Neural cell (in vitro differentiated cells): ENCODE results near the gene GNAL. TPM values are rescaled to one million over a fixed set of nuclear protein-coding genes. Genes with fewer than 3 reads are reported as not detected.

Source experiments
- H2AFZ ChIP-seq: fragments of 200-600, 300-800 bp; sonication (generic), shearing (Covaris generic); 2 replicates; pipeline ENCODE4 v1.6.0; 2014; ENCODE audit warnings: low read depth, mild to moderate bottlenecking, antibody characterized with exemption, low read length, moderate library complexity
- H3F3A ChIP-seq: fragments of 200-600 bp; shearing (Covaris generic); 2 replicates; pipeline ENCODE4 v1.6.1; 2016; ENCODE audit warnings: mild to moderate bottlenecking, moderate library complexity, mixed read lengths, antibody characterized with exemption, low read length; ENCODE audit not compliant: insufficient read depth, poor library complexity, severe bottlenecking
- H3K27ac ChIP-seq: fragments of 200-600, 300-800 bp; sonication (generic), shearing (Covaris generic); 2 replicates; pipeline ENCODE4 v1.5.1; 2014; ENCODE audit warnings: mild to moderate bottlenecking, low read length, moderate library complexity
- H3K27me3 ChIP-seq: fragments of 300-800, 200-600 bp; sonication (generic), shearing (Covaris generic); 2 replicates; pipeline ENCODE4 v1.6.0; 2014; ENCODE audit warnings: mild to moderate bottlenecking, low read depth, low read length, moderate library complexity; ENCODE audit not compliant: insufficient read depth
- H3K36me3 ChIP-seq: fragments of 300-800, 200-600 bp; sonication (generic), shearing (Covaris generic); 2 replicates; pipeline ENCODE4 v1.5.1; 2014; ENCODE audit warnings: mild to moderate bottlenecking, antibody characterized with exemption, low read length, moderate library complexity; ENCODE audit not compliant: insufficient read depth
- H3K4me2 ChIP-seq: fragments of 300-800, 200-600 bp; sonication (generic), shearing (Covaris generic); 2 replicates; pipeline ENCODE4 v1.6.0; 2014; ENCODE audit warnings: mild to moderate bottlenecking, low read length
- H3K4me3 ChIP-seq: fragments of 300-800, 200-600 bp; sonication (generic), shearing (Covaris generic); 2 replicates; pipeline ENCODE4 v1.5.1; 2014; ENCODE audit warnings: mild to moderate bottlenecking, low read length, moderate library complexity
- H3K79me2 ChIP-seq: fragments of 200-600 bp; shearing (Covaris generic); replicated peaks from 2 replicates; pipeline ENCODE4 v1.6.0; 2014; ENCODE audit warnings: mild to moderate bottlenecking, low read length, moderate library complexity; ENCODE audit not compliant: insufficient read depth
- H3K9ac ChIP-seq: fragments of 300-800, 200-600 bp; sonication (generic), shearing (Covaris generic); 2 replicates; pipeline ENCODE4 v1.6.1; 2016; ENCODE audit warnings: mild to moderate bottlenecking, low read length, mixed read lengths
- H3K9me2 ChIP-seq: fragments of 200-600 bp; shearing (Covaris generic); 2 replicates; pipeline ENCODE4 v1.6.1; 2016; ENCODE audit warnings: mild to moderate bottlenecking, low read length, mixed read lengths; ENCODE audit not compliant: insufficient read depth
- H3K9me3 ChIP-seq: fragments of 200-600, 300-800 bp; sonication (generic), shearing (Covaris generic); 2 replicates; pipeline ENCODE4 v1.6.1; 2016; ENCODE audit warnings: mild to moderate bottlenecking, mixed run types, low read length, moderate library complexity, mixed read lengths
- H4K20me1 ChIP-seq: fragments of 200-600 bp; shearing (Covaris generic); 2 replicates; pipeline ENCODE4 v1.6.1; 2016; ENCODE audit warnings: mild to moderate bottlenecking, mixed run types; ENCODE audit not compliant: insufficient read depth
- EP300 ChIP-seq: fragments of 450-650 bp; conservative IDR thresholded peaks from 2 replicates; pipeline ENCODE4 v1.6.1; 2014; ENCODE audit warnings: antibody characterized with exemption, mild to moderate bottlenecking, moderate library complexity; ENCODE audit not compliant: poor library complexity, severe bottlenecking
- EZH2 ChIP-seq: fragments of 200-600, 300-800 bp; shearing (Covaris generic), sonication (generic); IDR thresholded peaks from 2 replicates; pipeline ENCODE4 v1.6.1; 2014; ENCODE audit warnings: antibody characterized with exemption, low read length, borderline replicate concordance, mild to moderate bottlenecking; ENCODE audit not compliant: insufficient read depth, poor library complexity, severe bottlenecking
- MXI1 ChIP-seq: fragments of 450-650 bp; conservative IDR thresholded peaks from 2 replicates; pipeline ENCODE4 v1.6.1; 2014; ENCODE audit warnings: antibody characterized with exemption, mild to moderate bottlenecking; ENCODE audit not compliant: poor library complexity, severe bottlenecking
- POLR2AphosphoS5 ChIP-seq: IDR thresholded peaks from 2 replicates; pipeline ENCODE4 v1.6.1; 2012
- RAD21 ChIP-seq: fragments of 450-650 bp; conservative IDR thresholded peaks from 2 replicates; pipeline ENCODE4 v1.6.1; 2014; ENCODE audit warnings: antibody characterized with exemption, mild to moderate bottlenecking, moderate library complexity
- SMC3 ChIP-seq: fragments of 450-650 bp; conservative IDR thresholded peaks from 2 replicates; pipeline ENCODE4 v1.6.1; 2014; ENCODE audit warnings: antibody characterized with exemption, mild to moderate bottlenecking, moderate library complexity; ENCODE audit not compliant: poor library complexity
- TAF1 ChIP-seq: IDR thresholded peaks from 2 replicates; pipeline ENCODE4 v1.6.1; 2012; ENCODE audit warnings: low read depth
- polyA plus RNA-seq: library from polyadenylated mRNA; depleted of rRNA; stranded (reverse); fragments of >200 nt; gene quantifications from 2 replicates; pipeline ENCODE4 v1.2.3, GENCODE V29; 2014
- TF ChIP-seq, protein P1 (sequence below): IDR thresholded peaks from 2 replicates; pipeline ENCODE4 v1.6.1; 2012; ENCODE audit warnings: borderline replicate concordance
- TF ChIP-seq, protein P2 (sequence below): fragments of 450-650 bp; IDR thresholded peaks from 2 replicates; pipeline ENCODE4 v1.5.1; 2014; ENCODE audit warnings: antibody characterized with exemption, mild to moderate bottlenecking, moderate library complexity; ENCODE audit not compliant: poor library complexity, severe bottlenecking

GNAL gene
- polyA plus RNA-seq, 1 donor from 2014 or later: 16.7 TPM

DNA sequence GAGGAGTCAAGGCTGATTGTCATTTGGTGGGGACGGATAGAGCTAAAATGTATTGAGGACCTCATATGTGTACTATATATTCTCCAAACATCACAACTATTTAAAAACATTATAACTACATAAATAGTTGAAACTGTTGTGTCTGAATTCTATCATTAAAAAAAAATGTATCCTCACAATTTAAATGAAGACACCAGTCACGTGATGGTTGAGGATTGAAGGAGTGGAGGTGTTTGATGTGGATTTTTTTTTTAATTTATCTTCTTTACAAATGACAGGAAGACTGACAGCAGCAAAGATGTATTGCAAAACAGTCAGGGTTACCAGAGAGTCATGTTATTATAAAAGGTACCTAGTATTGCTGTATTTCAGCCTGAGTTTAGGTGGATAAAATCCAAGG is 30.0 kb downstream of the GNAL start:
- H3K79me2 ChIP-seq: no peaks in the 10 kb centered on the region
- H4K20me1 ChIP-seq: no peaks in the 10 kb centered on the region
- peak overlapping the region; percentile 42 for H3K4me3 ChIP-seq
- H3K9me3 ChIP-seq: no peaks in the 10 kb centered on the region
- H3K27me3 ChIP-seq: no peaks in the 10 kb centered on the region
- H3F3A ChIP-seq: no peaks in the 10 kb centered on the region
- H3K9me2 ChIP-seq: no peaks in the 10 kb centered on the region
- no peak overlapping the region for H3K9ac ChIP-seq
- no peaks in the 10 kb centered on the region for H3K36me3 ChIP-seq
- no peak for TF ChIP-seq TAF1
- peak; percentile 49 for TF ChIP-seq EP300
- peak overlapping the region; percentile 29 for H3K27ac ChIP-seq
- no peak overlapping the region for H3K4me2 ChIP-seq
- no peak overlapping the region for H2AFZ ChIP-seq

DNA sequence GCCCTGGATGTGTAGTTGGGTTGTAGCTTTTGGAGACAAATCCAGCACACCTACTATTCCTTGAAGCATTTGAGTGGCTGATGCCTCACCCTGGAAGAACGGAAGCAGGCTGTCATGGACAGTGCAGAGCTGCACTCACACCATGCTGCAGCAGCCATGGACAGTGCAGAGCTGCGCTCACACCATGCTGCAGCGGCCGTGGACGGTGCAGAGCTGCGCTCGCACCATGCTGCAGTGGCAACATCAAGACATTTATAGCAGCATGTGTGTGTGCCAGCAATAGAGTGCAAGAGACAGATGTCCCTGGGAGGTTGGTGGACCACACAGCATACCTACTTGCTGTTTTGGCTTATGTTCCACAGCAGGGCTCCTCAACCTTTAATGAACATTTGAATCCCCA is 30.6 kb downstream of the GNAL start:
- TF ChIP-seq EP300 (no peak), RAD21 (no peak), TAF1 (no peak), POLR2AphosphoS5 (no peak)
- TF ChIP-seq, protein P1, sequence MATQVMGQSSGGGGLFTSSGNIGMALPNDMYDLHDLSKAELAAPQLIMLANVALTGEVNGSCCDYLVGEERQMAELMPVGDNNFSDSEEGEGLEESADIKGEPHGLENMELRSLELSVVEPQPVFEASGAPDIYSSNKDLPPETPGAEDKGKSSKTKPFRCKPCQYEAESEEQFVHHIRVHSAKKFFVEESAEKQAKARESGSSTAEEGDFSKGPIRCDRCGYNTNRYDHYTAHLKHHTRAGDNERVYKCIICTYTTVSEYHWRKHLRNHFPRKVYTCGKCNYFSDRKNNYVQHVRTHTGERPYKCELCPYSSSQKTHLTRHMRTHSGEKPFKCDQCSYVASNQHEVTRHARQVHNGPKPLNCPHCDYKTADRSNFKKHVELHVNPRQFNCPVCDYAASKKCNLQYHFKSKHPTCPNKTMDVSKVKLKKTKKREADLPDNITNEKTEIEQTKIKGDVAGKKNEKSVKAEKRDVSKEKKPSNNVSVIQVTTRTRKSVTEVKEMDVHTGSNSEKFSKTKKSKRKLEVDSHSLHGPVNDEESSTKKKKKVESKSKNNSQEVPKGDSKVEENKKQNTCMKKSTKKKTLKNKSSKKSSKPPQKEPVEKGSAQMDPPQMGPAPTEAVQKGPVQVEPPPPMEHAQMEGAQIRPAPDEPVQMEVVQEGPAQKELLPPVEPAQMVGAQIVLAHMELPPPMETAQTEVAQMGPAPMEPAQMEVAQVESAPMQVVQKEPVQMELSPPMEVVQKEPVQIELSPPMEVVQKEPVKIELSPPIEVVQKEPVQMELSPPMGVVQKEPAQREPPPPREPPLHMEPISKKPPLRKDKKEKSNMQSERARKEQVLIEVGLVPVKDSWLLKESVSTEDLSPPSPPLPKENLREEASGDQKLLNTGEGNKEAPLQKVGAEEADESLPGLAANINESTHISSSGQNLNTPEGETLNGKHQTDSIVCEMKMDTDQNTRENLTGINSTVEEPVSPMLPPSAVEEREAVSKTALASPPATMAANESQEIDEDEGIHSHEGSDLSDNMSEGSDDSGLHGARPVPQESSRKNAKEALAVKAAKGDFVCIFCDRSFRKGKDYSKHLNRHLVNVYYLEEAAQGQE: no peak
- Histone ChIP-seq H3K27ac (peak overlapping the region; percentile 29), H3K27me3 (no peaks in the 10 kb centered on the region), H3K79me2 (no peaks in the 10 kb centered on the region), H3K9ac (no peak overlapping the region), H4K20me1 (no peaks in the 10 kb centered on the region), H3F3A (no peaks in the 10 kb centered on the region), H3K9me3 (no peaks in the 10 kb centered on the region), H3K4me3 (peak overlapping the region; percentile 42), H2AFZ (no peak overlapping the region), H3K4me2 (no peak overlapping the region), H3K36me3 (no peaks in the 10 kb centered on the region), H3K9me2 (no peaks in the 10 kb centered on the region)

DNA sequence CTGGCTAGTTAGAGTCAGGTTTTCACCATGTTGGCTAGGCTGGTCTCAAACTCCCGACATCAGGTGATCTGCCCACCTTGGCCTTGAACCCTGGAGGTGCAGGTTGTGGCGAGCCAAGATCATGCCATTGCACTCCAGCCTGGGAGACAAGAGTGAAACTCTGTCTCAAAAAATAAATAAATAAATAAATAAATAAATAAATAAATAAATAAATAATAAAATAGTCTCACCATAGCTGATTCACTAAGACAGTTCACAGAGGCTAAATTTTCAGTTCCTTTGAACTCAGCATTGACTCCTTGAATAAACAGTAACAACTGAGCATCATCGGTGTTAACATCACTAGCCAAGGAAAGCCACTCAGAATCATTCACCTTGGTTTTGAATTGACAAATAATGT is 32.7 kb downstream of the GNAL start:
- H3K27me3 ChIP-seq: no peaks in the 10 kb centered on the region
- no peak overlapping the region for H3K27ac ChIP-seq

More for the DNA sequence above, 32.7 kb downstream of the GNAL start:
- no peaks in the 10 kb centered on the region for H3K36me3 ChIP-seq
- no peaks in the 10 kb centered on the region for H3F3A ChIP-seq
- H4K20me1 ChIP-seq: no peaks in the 10 kb centered on the region
- H3K9me2 ChIP-seq: no peaks in the 10 kb centered on the region
- H3K9ac ChIP-seq: no peak overlapping the region
- no peak overlapping the region for H2AFZ ChIP-seq
- H3K79me2 ChIP-seq: no peaks in the 10 kb centered on the region
- no peaks in the 10 kb centered on the region for H3K9me3 ChIP-seq
- H3K4me3 ChIP-seq: no peak overlapping the region
- H3K4me2 ChIP-seq: no peak overlapping the region
- no peak for TF ChIP-seq SMC3
- no peak for TF ChIP-seq POLR2AphosphoS5
- TF ChIP-seq, protein P2, sequence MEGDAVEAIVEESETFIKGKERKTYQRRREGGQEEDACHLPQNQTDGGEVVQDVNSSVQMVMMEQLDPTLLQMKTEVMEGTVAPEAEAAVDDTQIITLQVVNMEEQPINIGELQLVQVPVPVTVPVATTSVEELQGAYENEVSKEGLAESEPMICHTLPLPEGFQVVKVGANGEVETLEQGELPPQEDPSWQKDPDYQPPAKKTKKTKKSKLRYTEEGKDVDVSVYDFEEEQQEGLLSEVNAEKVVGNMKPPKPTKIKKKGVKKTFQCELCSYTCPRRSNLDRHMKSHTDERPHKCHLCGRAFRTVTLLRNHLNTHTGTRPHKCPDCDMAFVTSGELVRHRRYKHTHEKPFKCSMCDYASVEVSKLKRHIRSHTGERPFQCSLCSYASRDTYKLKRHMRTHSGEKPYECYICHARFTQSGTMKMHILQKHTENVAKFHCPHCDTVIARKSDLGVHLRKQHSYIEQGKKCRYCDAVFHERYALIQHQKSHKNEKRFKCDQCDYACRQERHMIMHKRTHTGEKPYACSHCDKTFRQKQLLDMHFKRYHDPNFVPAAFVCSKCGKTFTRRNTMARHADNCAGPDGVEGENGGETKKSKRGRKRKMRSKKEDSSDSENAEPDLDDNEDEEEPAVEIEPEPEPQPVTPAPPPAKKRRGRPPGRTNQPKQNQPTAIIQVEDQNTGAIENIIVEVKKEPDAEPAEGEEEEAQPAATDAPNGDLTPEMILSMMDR: no peak
- no peak for TF ChIP-seq MXI1
- TF ChIP-seq EP300: no peak
- TF ChIP-seq EZH2: no peak
- TF ChIP-seq TAF1: no peak
- TF ChIP-seq, protein P1: no peak
- TF ChIP-seq RAD21: no peak
